ENCODE results near the gene TMEM100. TPM values are rescaled to one million over a fixed set of nuclear protein-coding genes. Genes with fewer than 3 reads are reported as not detected.

The TMEM100 gene
- total and polyA plus RNA-seq, 2 experiments from 2014 or later: 0.10 to 0.73 TPM

DNA sequence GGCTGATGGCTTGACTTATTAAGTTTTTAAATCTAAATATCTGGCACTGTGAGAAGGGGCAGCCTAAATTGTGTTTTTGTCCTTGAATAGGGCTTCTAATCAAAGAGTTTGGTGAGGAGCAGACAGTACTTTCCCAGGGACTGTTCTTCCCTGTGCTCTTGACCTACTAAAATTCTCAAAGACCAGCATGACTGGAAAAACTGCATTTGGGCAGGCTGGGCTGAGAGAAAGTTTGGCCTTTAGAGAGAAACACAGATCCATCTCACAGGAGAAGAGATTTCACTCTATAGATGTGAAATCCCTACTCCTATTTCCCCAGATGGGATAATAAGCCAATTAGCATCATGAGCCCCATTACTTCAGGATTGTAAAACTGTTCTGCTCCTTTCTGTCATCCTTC is 35.5 kb upstream of the TMEM100 start:
- ATAC-seq (no peak), DNase-seq (ENCODE audit: low spot score) (no peak)
- no peaks in the 10 kb centered on the region for H3K36me3 ChIP-seq (ENCODE audit: insufficient read depth)
- H3F3A ChIP-seq (replicated peaks; ENCODE audit: low read depth): no peaks in the 10 kb centered on the region
- TF ChIP-seq CREB1 (CRISPR knock-in tag; IDR thresholded peaks at IDR 0.05; ENCODE audit: low read depth) (no peak), JUNB (IDR thresholded peaks at IDR 0.05; ENCODE audit: unreplicated experiment) (no peak), CTCF (conservative IDR thresholded peaks at IDR 0.05; ENCODE audit: low read depth in 2 of 2) (no peak), NANOG (IDR thresholded peaks at IDR 0.05; ENCODE audit: borderline replicate concordance) (no peak), STAT1 (IDR thresholded peaks at IDR 0.05; ENCODE audit: unreplicated experiment) (no peak), ZNF331 (CRISPR knock-in tag; IDR thresholded peaks at IDR 0.05; ENCODE audit: low read depth) (no peak)
- TF ChIP-seq, protein P1, sequence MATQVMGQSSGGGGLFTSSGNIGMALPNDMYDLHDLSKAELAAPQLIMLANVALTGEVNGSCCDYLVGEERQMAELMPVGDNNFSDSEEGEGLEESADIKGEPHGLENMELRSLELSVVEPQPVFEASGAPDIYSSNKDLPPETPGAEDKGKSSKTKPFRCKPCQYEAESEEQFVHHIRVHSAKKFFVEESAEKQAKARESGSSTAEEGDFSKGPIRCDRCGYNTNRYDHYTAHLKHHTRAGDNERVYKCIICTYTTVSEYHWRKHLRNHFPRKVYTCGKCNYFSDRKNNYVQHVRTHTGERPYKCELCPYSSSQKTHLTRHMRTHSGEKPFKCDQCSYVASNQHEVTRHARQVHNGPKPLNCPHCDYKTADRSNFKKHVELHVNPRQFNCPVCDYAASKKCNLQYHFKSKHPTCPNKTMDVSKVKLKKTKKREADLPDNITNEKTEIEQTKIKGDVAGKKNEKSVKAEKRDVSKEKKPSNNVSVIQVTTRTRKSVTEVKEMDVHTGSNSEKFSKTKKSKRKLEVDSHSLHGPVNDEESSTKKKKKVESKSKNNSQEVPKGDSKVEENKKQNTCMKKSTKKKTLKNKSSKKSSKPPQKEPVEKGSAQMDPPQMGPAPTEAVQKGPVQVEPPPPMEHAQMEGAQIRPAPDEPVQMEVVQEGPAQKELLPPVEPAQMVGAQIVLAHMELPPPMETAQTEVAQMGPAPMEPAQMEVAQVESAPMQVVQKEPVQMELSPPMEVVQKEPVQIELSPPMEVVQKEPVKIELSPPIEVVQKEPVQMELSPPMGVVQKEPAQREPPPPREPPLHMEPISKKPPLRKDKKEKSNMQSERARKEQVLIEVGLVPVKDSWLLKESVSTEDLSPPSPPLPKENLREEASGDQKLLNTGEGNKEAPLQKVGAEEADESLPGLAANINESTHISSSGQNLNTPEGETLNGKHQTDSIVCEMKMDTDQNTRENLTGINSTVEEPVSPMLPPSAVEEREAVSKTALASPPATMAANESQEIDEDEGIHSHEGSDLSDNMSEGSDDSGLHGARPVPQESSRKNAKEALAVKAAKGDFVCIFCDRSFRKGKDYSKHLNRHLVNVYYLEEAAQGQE (IDR thresholded peaks at IDR 0.05; ENCODE audit: unreplicated experiment): no peak
- H3K9me3 Mint-ChIP-seq: no peaks in the 10 kb centered on the region
- H3K27me3 ChIP-seq (ENCODE audit: insufficient read depth): no peaks in the 10 kb centered on the region
- no peak overlapping the region for H3K4me3 ChIP-seq
- 0 out of 2 replicates have a peak, but pooled peaks cover 10% of the 10 kb centered on the region for H3K79me2 ChIP-seq (replicated peaks; ENCODE audit: insufficient read depth)
- H2AFZ ChIP-seq: no peak overlapping the region
- no peaks in the 10 kb centered on the region for H3K9me2 ChIP-seq (ENCODE audit: insufficient read depth)
- no peaks in the 10 kb centered on the region for H3K36me3 Mint-ChIP-seq (ENCODE audit: low read depth)
- no peak overlapping the region for H3K4me2 ChIP-seq
- no peak overlapping the region for H3K27ac Mint-ChIP-seq
- H3K4me1 Mint-ChIP-seq: peaks cover 3% of the 10 kb centered on the region; the same call in 1 of the 3 replicates
- H3K27ac ChIP-seq (ENCODE audit: low read depth): no peak overlapping the region
- no peak overlapping the region for H3K4me3 Mint-ChIP-seq
- H3K4me1 ChIP-seq (ENCODE audit: insufficient read depth): no peaks in the 10 kb centered on the region
- H4K20me1 ChIP-seq (replicated peaks; ENCODE audit: insufficient read depth): no peaks in the 10 kb centered on the region; the same call in 1 of the 2 replicates
- no peaks in the 10 kb centered on the region for H3K27me3 Mint-ChIP-seq (ENCODE audit: insufficient read depth, low read depth, poor library complexity)

DNA sequence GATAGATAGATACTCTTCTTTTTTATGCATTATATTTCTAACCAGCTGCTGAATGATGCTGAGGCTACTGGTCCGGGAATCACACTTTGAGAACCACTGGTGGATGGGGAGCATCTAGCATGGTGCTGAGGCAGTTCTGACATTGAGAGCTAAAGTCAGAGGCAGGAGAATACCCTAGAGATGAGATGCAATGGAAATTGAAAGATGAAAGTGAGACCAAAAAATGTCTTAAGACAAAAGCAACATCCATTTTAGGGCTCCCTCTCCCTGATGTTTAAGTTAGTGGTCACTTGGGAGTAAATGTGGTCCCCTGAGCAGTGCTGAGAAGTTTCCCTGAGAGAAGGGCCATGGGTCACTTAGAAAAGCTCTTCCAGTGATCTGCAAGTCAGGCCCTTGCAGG is 35.0 kb upstream of the TMEM100 start:
- H3K4me3 ChIP-seq: no peak overlapping the region
- no peaks in the 10 kb centered on the region; the same call in 1 of the 2 replicates for H4K20me1 ChIP-seq (replicated peaks; ENCODE audit: insufficient read depth)
- no peak overlapping the region for H3K4me2 ChIP-seq
- H3K4me1 ChIP-seq (ENCODE audit: insufficient read depth): no peaks in the 10 kb centered on the region
- no peaks in the 10 kb centered on the region for H3K36me3 ChIP-seq (ENCODE audit: insufficient read depth)
- H3K27ac ChIP-seq (ENCODE audit: low read depth): no peak overlapping the region
- Mint-ChIP-seq H3K4me1 (peaks cover 3% of the 10 kb centered on the region; the same call in 1 of the 3 replicates), H3K36me3 (ENCODE audit: low read depth) (no peaks in the 10 kb centered on the region), H3K27ac (no peak overlapping the region), H3K9me3 (no peaks in the 10 kb centered on the region), H3K4me3 (no peak overlapping the region), H3K27me3 (ENCODE audit: insufficient read depth, low read depth, poor library complexity) (no peaks in the 10 kb centered on the region)
- no peaks in the 10 kb centered on the region for H3K27me3 ChIP-seq (ENCODE audit: insufficient read depth)
- H3K79me2 ChIP-seq (replicated peaks; ENCODE audit: insufficient read depth): peaks cover 15% of the 10 kb centered on the region; the same call in 1 of the 2 replicates
- no peak for ATAC-seq
- no peak overlapping the region for H2AFZ ChIP-seq
- no peaks in the 10 kb centered on the region for H3K9me2 ChIP-seq (ENCODE audit: insufficient read depth)
- H3F3A ChIP-seq (replicated peaks; ENCODE audit: low read depth): no peaks in the 10 kb centered on the region
- DNase-seq (ENCODE audit: low spot score): no peak
- TF ChIP-seq, protein P1 (IDR thresholded peaks at IDR 0.05; ENCODE audit: unreplicated experiment): no peak
- TF ChIP-seq ZNF114 (CRISPR knock-in tag; IDR thresholded peaks at IDR 0.05) (no peak), JUNB (IDR thresholded peaks at IDR 0.05; ENCODE audit: unreplicated experiment) (no peak), CTCF (conservative IDR thresholded peaks at IDR 0.05; ENCODE audit: low read depth in 2 of 2) (no peak), CREB1 (CRISPR knock-in tag; IDR thresholded peaks at IDR 0.05; ENCODE audit: low read depth) (no peak), ETS1 (IDR thresholded peaks at IDR 0.05) (no peak)
